LNCaP clone FGC (cell line): ENCODE data around the gene NHLH1.
A peak's percentile ranks its signal among the peaks of the same experiment; 100 is the strongest.
"Not testable (repeated sequence)": the region's sequence is repeated elsewhere in the genome, so short reads cannot be mapped to it uniquely, and the experiment has no call there.

Source experiments
- DNase-seq: peaks from one replicate; pipeline ENCODE4 v3.0.0-alpha.2; 2011; ENCODE audit warnings: low read depth
- H3K4me3 ChIP-seq: 2 replicates; pipeline ENCODE4 v1.5.1; 2011; ENCODE audit warnings: mild to moderate bottlenecking, low read depth, low read length, control low read depth
- CTCF ChIP-seq: IDR thresholded peaks from 2 replicates; pipeline ENCODE4 v1.5.1; 2012; ENCODE audit warnings: mild to moderate bottlenecking; ENCODE audit not compliant: control insufficient read depth, insufficient read depth; ENCODE audit errors: extremely low read depth

Gene NHLH1

GRCh38 chr1:160375788-160376524 lies 9.1 kb downstream of the NHLH1 start:
- no peak for TF ChIP-seq CTCF
- no peak overlapping the region for H3K4me3 ChIP-seq
- DNase-seq: no peak

GRCh38 chr1:160376525-160377131 lies 9.8 kb downstream of the NHLH1 start:
- peak; percentile 96 for TF ChIP-seq CTCF
- DNase-seq: peak; percentile 18
- H3K4me3 ChIP-seq: no peak overlapping the region

- TF ChIP-seq CTCF: no peak
- no peak for DNase-seq
- no peak overlapping the region for H3K4me3 ChIP-seq
Measured at GRCh38 chr1:160377585-160378206, 10.8 kb downstream of the NHLH1 start.

GRCh38 chr1:160384812-160385211 lies 17.9 kb downstream of the NHLH1 start:
- not testable (repeated sequence) for DNase-seq, H3K4me3 ChIP-seq

- not testable (repeated sequence) for H3K4me3 ChIP-seq, DNase-seq
Measured at GRCh38 chr1:160388406-160388805, 21.5 kb downstream of the NHLH1 start.

- DNase-seq: no peak
- TF ChIP-seq CTCF: no peak
- H3K4me3 ChIP-seq: no peak overlapping the region
Measured at GRCh38 chr1:160394673-160395072, 27.8 kb downstream of the NHLH1 start.

- H3K4me3 ChIP-seq: no peak overlapping the region
- DNase-seq: no peak
- TF ChIP-seq CTCF: no peak
Measured at GRCh38 chr1:160397651-160398050, 30.8 kb downstream of the NHLH1 start.

- no peak for DNase-seq
- no peak for TF ChIP-seq CTCF
- no peak overlapping the region for H3K4me3 ChIP-seq
Measured at GRCh38 chr1:160398823-160399222, 32.0 kb downstream of the NHLH1 start.
